Endothelial cell of umbilical vein (primary cell): ENCODE data around the gene SUGP1. TPM values are rescaled to one million over a fixed set of nuclear protein-coding genes. Genes with fewer than 3 reads are reported as not detected.

Experiments
- BruUV-seq: library from RNA; stranded (reverse); fragments of 400-500 nt; replicated peaks from 2 replicates; lab custom pipeline; 2021; lab: Mats Ljungman, UMichigan
- CTCF ChIA-PET: fragments of 300-600, 350-600 bp; sonication (Branson Sonifier 250); formaldehyde crosslinking; loops from one replicate; lab custom pipeline; 2021; ENCODE audit warnings: antibody characterized with exemption, inconsistent platforms; lab: Charles Lee
- POLR2A ChIA-PET: fragments of 300-600, 350-600 bp; sonication (Branson Sonifier 250); formaldehyde crosslinking; loops from one replicate; lab custom pipeline; 2021; ENCODE audit warnings: antibody characterized with exemption, inconsistent platforms; lab: Charles Lee
- DNase-seq: peaks from one replicate; pipeline ENCODE4 v3.0.0-alpha.2; 2011; ENCODE audit warnings: low read depth, low spot score
- FAIRE-seq: peaks from 2 replicates; lab custom pipeline; 2011; peaks lifted over from hg19 to GRCh38; lab: Jason Lieb, UNC
- H2AFZ ChIP-seq: 2 replicates; pipeline ENCODE4 v1.6.0; 2012; ENCODE audit warnings: low read depth, low read length, control low read depth, inconsistent platforms
- H3K27ac ChIP-seq: 2 replicates; pipeline ENCODE4 v1.5.1; 2011; ENCODE audit warnings: low read depth, mild to moderate bottlenecking, control low read depth, low read length, moderate library complexity; ENCODE audit not compliant: insufficient read depth
- H3K27me3 ChIP-seq, 2 experiments: 2 replicates each; pipeline versions ENCODE4 v1.6.0 to v1.6.1; 2011; ENCODE audit warnings: low read length in 2 of 2, mixed read lengths in 1 of 2; ENCODE audit not compliant: control insufficient read depth in 2 of 2, insufficient read depth in 2 of 2
- H3K36me3 ChIP-seq, 2 experiments: 2 replicates in 1 of 2; 3 replicates in 1 of 2; pipeline ENCODE4 v1.5.1; 2011; ENCODE audit warnings: low read length in 2 of 2, mild to moderate bottlenecking in 1 of 2, moderate library complexity in 1 of 2; ENCODE audit not compliant: control insufficient read depth in 2 of 2, insufficient read depth in 2 of 2; ENCODE audit errors: extremely low read depth in 1 of 2
- H3K4me1 ChIP-seq: 3 replicates; pipeline ENCODE4 v1.5.1; 2011; ENCODE audit warnings: mild to moderate bottlenecking, low read length; ENCODE audit not compliant: control insufficient read depth, insufficient read depth; ENCODE audit errors: extremely low read depth
- H3K4me2 ChIP-seq: 2 replicates; pipeline ENCODE4 v1.6.1; 2011; ENCODE audit warnings: low read length, control low read depth, mixed read lengths; ENCODE audit not compliant: insufficient read depth
- H3K4me3 ChIP-seq, 3 experiments: fragments of 200-600 bp in 1 of 3; sonication (generic), shearing (Covaris generic) in 1 of 3; replicated peaks in 1 of 3; 2 replicates each; pipeline ENCODE4 v1.5.1; 2011 to 2016; ENCODE audit warnings: control low read depth in 3 of 3, low read length in 3 of 3, mild to moderate bottlenecking in 2 of 3, inconsistent platforms in 1 of 3, low read depth in 1 of 3, moderate library complexity in 1 of 3; ENCODE audit not compliant: insufficient read depth in 1 of 3
- H3K79me2 ChIP-seq: 2 replicates; pipeline ENCODE4 v1.6.0; 2012; ENCODE audit warnings: low read length, inconsistent platforms; ENCODE audit not compliant: control insufficient read depth, insufficient read depth
- H3K9ac ChIP-seq: replicated peaks from 2 replicates; pipeline ENCODE3; 2011; ENCODE audit warnings: low read length, control low read depth; ENCODE audit not compliant: insufficient read depth; ENCODE audit errors: extremely low read depth
- H3K9me1 ChIP-seq: replicated peaks from 3 replicates; pipeline ENCODE4 v1.6.0; 2011; ENCODE audit warnings: mild to moderate bottlenecking, low read length; ENCODE audit not compliant: control insufficient read depth, insufficient read depth; ENCODE audit errors: extremely low read depth
- H3K9me3 ChIP-seq: replicated peaks from 2 replicates; pipeline ENCODE4 v1.5.1; 2012; ENCODE audit warnings: low read length, inconsistent platforms; ENCODE audit not compliant: control insufficient read depth, insufficient read depth
- H4K20me1 ChIP-seq: replicated peaks from 2 replicates; pipeline ENCODE3; 2011; ENCODE audit warnings: mild to moderate bottlenecking, low read length; ENCODE audit not compliant: control insufficient read depth, insufficient read depth; ENCODE audit errors: extremely low read depth
- EZH2 ChIP-seq: IDR thresholded peaks from 2 replicates; pipeline ENCODE4 v1.6.1; 2012; ENCODE audit warnings: borderline replicate concordance, low read depth, mild to moderate bottlenecking, moderate library complexity, low read length, inconsistent platforms; ENCODE audit not compliant: severe bottlenecking
- FOS ChIP-seq: IDR thresholded peaks from 2 replicates; pipeline ENCODE4 v1.6.1; 2011; ENCODE audit warnings: mild to moderate bottlenecking, low read length, moderate library complexity, borderline replicate concordance; ENCODE audit not compliant: insufficient read depth
- GATA2 ChIP-seq: IDR thresholded peaks from 2 replicates; pipeline ENCODE4 v1.7.0; 2011; ENCODE audit warnings: low read depth, mild to moderate bottlenecking, moderate library complexity, mixed read lengths, low read length; ENCODE audit not compliant: insufficient read length, insufficient read depth
- JUN ChIP-seq: IDR thresholded peaks from 2 replicates; pipeline ENCODE4 v1.6.1; 2011; ENCODE audit warnings: borderline replicate concordance, low read depth; ENCODE audit not compliant: insufficient read length, insufficient read depth
- MAX ChIP-seq: IDR thresholded peaks from 2 replicates; pipeline ENCODE4 v1.6.1; 2011; ENCODE audit not compliant: insufficient read depth, insufficient read length
- MYC ChIP-seq: IDR thresholded peaks from one replicate; pipeline ENCODE4 v1.6.1; 2011; ENCODE audit warnings: mild to moderate bottlenecking, low read depth, low read length
- POLR2A ChIP-seq: IDR thresholded peaks from 2 replicates; pipeline ENCODE4 v1.6.1; 2012; ENCODE audit warnings: low read depth, mild to moderate bottlenecking, control low read depth, low read length
- POLR2AphosphoS5 ChIP-seq: IDR thresholded peaks from 2 replicates; pipeline ENCODE4 v1.6.1; 2012; ENCODE audit warnings: low read depth, mild to moderate bottlenecking, control low read depth, low read length, moderate library complexity; ENCODE audit not compliant: insufficient read depth
- dilution Hi-C: fragments of 300-500 bp; cut with MboI; formaldehyde crosslinking; loops from one replicate; pipeline ENCODE4 v1.15.0; 2019; ENCODE audit warnings: low sequenced_read_pairs; ENCODE audit not compliant: extremely low pct_ligation_motif_present
- intact Hi-C: fragments of 100-400 bp; cut with micrococcal nuclease; formaldehyde crosslinking; loops from one replicate; pipeline ENCODE4 v1.10.0; 2022
- polyA plus RNA-seq, 4 experiments: library from polyadenylated mRNA; depleted of rRNA in 3 of 4; stranded (reverse) in 3 of 4; unstranded in 1 of 4; fragments of >200 nt; gene quantifications; 2 replicates each; pipeline versions ENCODE4 v1.2.1 to v1.2.3, GENCODE V29; 2011 to 2012; ENCODE audit warnings: missing spikeins in 1 of 4
- total RNA-seq: library from RNA; stranded (reverse); gene quantifications from 2 replicates; pipeline ENCODE4 v1.2.3, GENCODE V29; 2021
- TF ChIP-seq, protein P1 (sequence below), 2 donors: IDR thresholded peaks; 1 replicate in 1 of 2; 2 replicates in 1 of 2; pipeline ENCODE4 v1.5.1; 2011; ENCODE audit warnings: low read length in 2 of 2, mild to moderate bottlenecking in 2 of 2, moderate library complexity in 2 of 2, control low read depth in 1 of 2, inconsistent platforms in 1 of 2, low read depth in 1 of 2; ENCODE audit not compliant: insufficient read depth in 1 of 2; ENCODE audit errors: extremely low read depth in 1 of 2

SUGP1 gene
- total and polyA plus RNA-seq, 2 donors (not counting 3 experiments of a cell fraction or from before 2014, with no cell fraction given), result 41.0 to 64.7 TPM

- no peak for FAIRE-seq
- ChIA-PET POLR2A (no interaction called here), CTCF (interaction anchor here (2.8 kb wide), 1 partner anchor 9 kb away, joined by 29 read pairs; no protein-coding TSS in a partner anchor)
- H3K36me3 ChIP-seq, result peaks cover 8 to 52% of the 10 kb centered on the region in 2 experiments
- no peak overlapping the region for H3K4me3 ChIP-seq
- H3K4me2 ChIP-seq, result no peak overlapping the region
- H3K27me3 ChIP-seq, result no peaks in the 10 kb centered on the region
- peaks cover 7% of the 10 kb centered on the region for H3K79me2 ChIP-seq
- TF ChIP-seq GATA2 (no peak), FOS (no peak), POLR2A (no peak), POLR2AphosphoS5 (no peak), EZH2 (no peak), MAX (no peak), JUN (no peak), MYC (no peak)
- TF ChIP-seq, protein P1, sequence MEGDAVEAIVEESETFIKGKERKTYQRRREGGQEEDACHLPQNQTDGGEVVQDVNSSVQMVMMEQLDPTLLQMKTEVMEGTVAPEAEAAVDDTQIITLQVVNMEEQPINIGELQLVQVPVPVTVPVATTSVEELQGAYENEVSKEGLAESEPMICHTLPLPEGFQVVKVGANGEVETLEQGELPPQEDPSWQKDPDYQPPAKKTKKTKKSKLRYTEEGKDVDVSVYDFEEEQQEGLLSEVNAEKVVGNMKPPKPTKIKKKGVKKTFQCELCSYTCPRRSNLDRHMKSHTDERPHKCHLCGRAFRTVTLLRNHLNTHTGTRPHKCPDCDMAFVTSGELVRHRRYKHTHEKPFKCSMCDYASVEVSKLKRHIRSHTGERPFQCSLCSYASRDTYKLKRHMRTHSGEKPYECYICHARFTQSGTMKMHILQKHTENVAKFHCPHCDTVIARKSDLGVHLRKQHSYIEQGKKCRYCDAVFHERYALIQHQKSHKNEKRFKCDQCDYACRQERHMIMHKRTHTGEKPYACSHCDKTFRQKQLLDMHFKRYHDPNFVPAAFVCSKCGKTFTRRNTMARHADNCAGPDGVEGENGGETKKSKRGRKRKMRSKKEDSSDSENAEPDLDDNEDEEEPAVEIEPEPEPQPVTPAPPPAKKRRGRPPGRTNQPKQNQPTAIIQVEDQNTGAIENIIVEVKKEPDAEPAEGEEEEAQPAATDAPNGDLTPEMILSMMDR (IDR thresholded peaks at IDR 0.05; ENCODE audit: extremely low read depth in 1 of 2, insufficient read depth in 1 of 2, low read depth in 1 of 2, low read length in 2 of 2), result no peak
- H3K9ac ChIP-seq, result no peak overlapping the region
- peaks cover 2% of the 10 kb centered on the region for H3K4me1 ChIP-seq
- BruUV-seq, result no TSS peak
- no peaks in the 10 kb centered on the region for H3K9me1 ChIP-seq
- DNase-seq, result no peak
- dilution Hi-C loops (no loop called here), intact Hi-C loops (no loop called here)
- no peaks in the 10 kb centered on the region for H4K20me1 ChIP-seq
- H2AFZ ChIP-seq, result no peak overlapping the region
- H3K27ac ChIP-seq, result no peak overlapping the region
- no peaks in the 10 kb centered on the region for H3K9me3 ChIP-seq
These were observed 14.0 kb upstream of the SUGP1 start for GRCh38 chr19:19334063-19334988.
